K562 (cell line): ENCODE measurements around the gene ZNF429. TPM values are rescaled to one million over a fixed set of nuclear protein-coding genes. Genes with fewer than 3 reads are reported as not detected.

Source experiments
- ATAC-seq: fragments of 200-7000 bp; cut with Tn5 transposase; 3 replicates; pipeline ENCODE4 v1.9.1; 2020; ENCODE audit warnings: moderate library complexity
- BruUV-seq: library from RNA; stranded (reverse); fragments of 400-500 nt; replicated peaks from 2 replicates; lab custom pipeline; 2021; lab: Mats Ljungman, UMichigan
- CTCF ChIA-PET: fragments of 300-600 bp; formaldehyde crosslinking; extraction: SDS; loops from one replicate; lab custom pipeline; 2021; ENCODE audit warnings: low intra/inter-chr PET ratio; lab: Yijun Ruan, JAX
- POLR2A ChIA-PET: fragments of 300-600, 350-650 bp; sonication (Branson Sonifier 250); formaldehyde crosslinking; extraction: SDS; loops from one replicate; lab custom pipeline; 2021; ENCODE audit warnings: antibody characterized with exemption, inconsistent platforms; lab: Yijun Ruan, JAX
- DNase-seq, 4 experiments: peaks; one replicate each; pipeline versions ENCODE4 v3.0.0 to v3.0.0-alpha.2; 2011 to 2018; ENCODE audit warnings: low spot score in 3 of 4, mixed read lengths in 3 of 4; ENCODE audit errors: extremely low read depth in 1 of 4
- FAIRE-seq: peaks from 2 replicates; lab custom pipeline; 2011; peaks lifted over from hg19 to GRCh38; lab: Jason Lieb, UNC
- H2AFZ ChIP-seq: 2 replicates; pipeline ENCODE4 v1.6.0; 2011; ENCODE audit warnings: low read depth, low read length, control low read depth, inconsistent platforms
- H3K27ac ChIP-seq: fragments of 200-600 bp; 3 replicates; pipeline ENCODE4 v1.8.0; 2011; ENCODE audit warnings: low read depth, mild to moderate bottlenecking, control low read depth, inconsistent platforms, low read length, moderate library complexity, mixed read lengths; ENCODE audit errors: extremely low read depth
- H3K27me3 ChIP-seq, 2 experiments: fragments of 300-600 bp in 1 of 2; 2 replicates in 1 of 2; 3 replicates in 1 of 2; pipeline versions ENCODE4 v1.6.0 to v1.8.0; 2011; ENCODE audit warnings: inconsistent platforms in 2 of 2, low read length in 2 of 2, mild to moderate bottlenecking in 1 of 2, mixed read lengths in 1 of 2, moderate library complexity in 1 of 2; ENCODE audit not compliant: control insufficient read depth in 2 of 2, insufficient read depth in 2 of 2
- H3K36me3 ChIP-seq: fragments of 300-600 bp; 3 replicates; pipeline ENCODE4 v1.8.0; 2011; ENCODE audit warnings: mild to moderate bottlenecking, low read length, inconsistent platforms; ENCODE audit not compliant: control insufficient read depth, insufficient read depth
- H3K4me1 ChIP-seq, 2 experiments: fragments of 200-600 bp in 1 of 2; replicated peaks in 1 of 2; 2 replicates in 1 of 2; 3 replicates in 1 of 2; pipeline versions ENCODE4 v1.5.1 to v1.8.0; 2011; ENCODE audit warnings: inconsistent platforms in 2 of 2, low read length in 2 of 2, mild to moderate bottlenecking in 1 of 2, mixed read lengths in 1 of 2, moderate library complexity in 1 of 2; ENCODE audit not compliant: control insufficient read depth in 2 of 2, insufficient read depth in 2 of 2
- H3K4me2 ChIP-seq: 2 replicates; pipeline ENCODE4 v1.6.1; 2011; ENCODE audit warnings: low read length, control low read depth, inconsistent platforms, mixed read lengths; ENCODE audit not compliant: insufficient read depth
- H3K4me3 ChIP-seq: fragments of 200-600 bp; sonication (generic), shearing (Covaris generic); 2 replicates; pipeline ENCODE4 v1.5.1; 2016; ENCODE audit warnings: control low read depth, inconsistent platforms
- H3K79me2 ChIP-seq: fragments of 200-600 bp; 3 replicates; pipeline ENCODE4 v1.8.0; 2011; ENCODE audit warnings: low read length, inconsistent platforms; ENCODE audit not compliant: control insufficient read depth, insufficient read depth
- H3K9ac ChIP-seq, 2 experiments: 2 replicates each; pipeline versions ENCODE4 v1.6.0 to v1.6.1; 2011; ENCODE audit warnings: low read depth in 2 of 2, low read length in 2 of 2, control low read depth in 1 of 2, inconsistent platforms in 1 of 2, mild to moderate bottlenecking in 1 of 2, mixed read lengths in 1 of 2; ENCODE audit not compliant: insufficient read depth in 1 of 2
- H3K9me1 ChIP-seq: one replicate; pipeline ENCODE4 v1.6.0; 2011; ENCODE audit warnings: inconsistent platforms, mild to moderate bottlenecking, low read length, moderate library complexity; ENCODE audit not compliant: control insufficient read depth, insufficient read depth
- H3K9me3 ChIP-seq: replicated peaks from 2 replicates; pipeline ENCODE4 v1.5.1; 2011; ENCODE audit warnings: low read depth, low read length, inconsistent platforms; ENCODE audit not compliant: control insufficient read depth, insufficient read depth
- H4K20me1 ChIP-seq: replicated peaks from 2 replicates; pipeline ENCODE4 v1.6.1; 2011; ENCODE audit warnings: low read length, inconsistent platforms, mixed read lengths; ENCODE audit not compliant: control insufficient read depth, insufficient read depth
- BHLHE40 ChIP-seq: IDR thresholded peaks from 2 replicates; pipeline ENCODE4 v1.6.1; 2011; ENCODE audit warnings: low read length, improper control_type of control experiment
- CHAMP1 ChIP-seq: fragments of 450-650 bp; IDR thresholded peaks from 2 replicates; pipeline ENCODE4 v1.6.1; 2016; ENCODE audit warnings: mild to moderate bottlenecking
- HDAC8 ChIP-seq: fragments of 450-650 bp; IDR thresholded peaks from 2 replicates; pipeline ENCODE4 v1.6.1; 2016; ENCODE audit warnings: mild to moderate bottlenecking, missing genetic modification characterization, moderate library complexity, missing compliant biosample characterization
- LARP7 ChIP-seq: fragments of 450-650 bp; IDR thresholded peaks from 2 replicates; pipeline ENCODE4 v1.6.1; 2016
- ZBTB49 ChIP-seq: sonication (generic); formaldehyde crosslinking; IDR thresholded peaks from 2 replicates; pipeline ENCODE4 v1.8.0; 2022; ENCODE audit warnings: missing genetic modification reagents, mild to moderate bottlenecking, borderline replicate concordance
- ZFP1 ChIP-seq: fragments of 450-650 bp; formaldehyde crosslinking; IDR thresholded peaks from 2 replicates; pipeline ENCODE4 v1.4.0; 2020; ENCODE audit warnings: mild to moderate bottlenecking, mixed read lengths
- ZKSCAN1 ChIP-seq: fragments of 150-350 bp; IDR thresholded peaks from 2 replicates; pipeline ENCODE4 v1.6.1; 2016; ENCODE audit warnings: low read depth, low read length
- ZNF507 ChIP-seq: conservative IDR thresholded peaks from 2 replicates; pipeline ENCODE4 v1.6.1; 2017; ENCODE audit warnings: missing genetic modification characterization, missing compliant biosample characterization
- WGBS: fragments of 100-300 bp; shearing (Covaris generic); methylation state at CpG from one replicate; pipeline ENCODE4 v1.1.6; 2016; ENCODE audit warnings: low coverage, mixed read lengths; ENCODE audit not compliant: insufficient coverage; ENCODE audit errors: missing lambda C conversion rate; 5-methylcytosine and 5-hydroxymethylcytosine counted together
- in situ Hi-C: fragments of 300-500 bp; cut with MboI; formaldehyde crosslinking; loops from 4 replicates; pipeline ENCODE4 v1.15.0; 2018; ENCODE audit warnings: inconsistent platforms, mixed read lengths
- intact Hi-C: fragments of 100-400 bp; cut with micrococcal nuclease; formaldehyde crosslinking; loops from 2 replicates; pipeline ENCODE4 v1.14.2; 2022
- polyA plus RNA-seq, 8 experiments: library from polyadenylated mRNA; depleted of rRNA in 4 of 8; stranded (reverse) in 5 of 8; unstranded in 3 of 8; fragments of >200 nt; fragmentation: Nextera tagmentation in 2 of 8; fragmentation: Illumina TruSeq in 1 of 8; extraction: Ambion mirVana in 2 of 8; extraction: Trizol in 1 of 8; gene quantifications; 2 replicates each; pipeline versions ENCODE4 v1.2.1 to v1.2.3, GENCODE V29; 2011 to 2014; ENCODE audit warnings: inconsistent platforms in 1 of 8, missing spikeins in 1 of 8
- total RNA-seq, 7 experiments: library from RNA; depleted of rRNA in 6 of 7; stranded (reverse); fragments of >200 nt in 6 of 7; fragmentation: Illumina TruSeq in 2 of 7; extraction: Trizol in 2 of 7; gene quantifications; 2 replicates each; pipeline versions ENCODE4 v1.2.1 to v1.2.3, GENCODE V29; 2011 to 2021; ENCODE audit warnings: low replicate concordance in 1 of 7

ZNF429 gene
- total and polyA plus RNA-seq, 9 of the 15 experiments (the other 6 are each of a cell fraction or from before 2014, with no cell fraction given): 11.4 to 24.5 (median 16.3) TPM

- no peak for DNase-seq
- Histone ChIP-seq H3K4me1 (peaks cover 3 to 6% of the 10 kb centered on the region in 2 experiments; a peak in 3 of 5 replicates), H3K79me2 (no peaks in the 10 kb centered on the region), H3K4me2 (no peak overlapping the region), H3K27me3 (no peaks in the 10 kb centered on the region), H3K9ac (no peak overlapping the region), H3K9me1 (no peaks in the 10 kb centered on the region), H3K36me3 (no peaks in the 10 kb centered on the region; the same call in 2 of the 3 replicates), H4K20me1 (no peaks in the 10 kb centered on the region), H2AFZ (no peak overlapping the region), H3K4me3 (no peak overlapping the region), H3K27ac (no peak overlapping the region), H3K9me3 (peaks cover 5% of the 10 kb centered on the region)
- in situ Hi-C loops: no loop called here
- intact Hi-C loops: no loop called here
- WGBS: 86% methylated on average over 16 of the region's 16 CpGs
- POLR2A ChIA-PET: no interaction called here
- no peak for ATAC-seq
- no peak for TF ChIP-seq ZKSCAN1
- no peak for TF ChIP-seq LARP7
- no peak for TF ChIP-seq HDAC8 (tag)
- TF ChIP-seq ZFP1 (CRISPR knock-in tag): no peak
- peak; percentile 61; the same call in 1 of the 2 replicates for TF ChIP-seq CHAMP1
- TF ChIP-seq ZBTB49: no peak
- TF ChIP-seq ZNF507: no peak
- no peak for TF ChIP-seq BHLHE40
- CTCF ChIA-PET: no interaction called here
- no peak for FAIRE-seq
- BruUV-seq: no TSS peak
Measured at GRCh38 chr19:21569494-21569865, 64.1 kb downstream of the ZNF429 start.
